ENCODE data around the gene TAS2R42.

- TF ChIP-seq CTCF (IDR thresholded peaks at IDR 0.05): no peak
- TF ChIP-seq POLR2A (IDR thresholded peaks at IDR 0.05): no peak
Measured at GRCh38 chr12:11228296-11228879, 41.7 kb upstream of the TAS2R42 start.
